GM18502 (cell line): ENCODE measurements around the gene ACSL3.

Experiments
- ATAC-seq: cut with Tn5 transposase; IDR thresholded peaks from one replicate; pipeline ENCODE4 v1.9.1; 2021; ENCODE audit warnings: mild to moderate bottlenecking; ENCODE audit not compliant: unreplicated experiment, poor library complexity

Gene ACSL3

GRCh38 chr2:222935688-222936298, 75.0 kb downstream of the ACSL3 start:
- no peak for ATAC-seq

GRCh38 chr2:222936705-222937104, 75.9 kb downstream of the ACSL3 start:
- no peak for ATAC-seq

GRCh38 chr2:222938327-222938726, 77.5 kb downstream of the ACSL3 start:
- no peak for ATAC-seq

GRCh38 chr2:222939208-222939856, 78.5 kb downstream of the ACSL3 start:
- ATAC-seq: peak; percentile 66

GRCh38 chr2:222939979-222940378, 79.1 kb downstream of the ACSL3 start:
- no peak for ATAC-seq

- ATAC-seq: no peak
Observed at GRCh38 chr2:222941510-222942032, 80.7 kb downstream of the ACSL3 start.

GRCh38 chr2:222942561-222942960, 81.7 kb downstream of the ACSL3 start:
- ATAC-seq: no peak

GRCh38 chr2:222942977-222943376, 82.1 kb downstream of the ACSL3 start:
- no peak for ATAC-seq

GRCh38 chr2:222943820-222944219, 83.0 kb downstream of the ACSL3 start:
- ATAC-seq: peak; percentile 79

- ATAC-seq: no peak
Observed at GRCh38 chr2:222944552-222944951, 83.7 kb downstream of the ACSL3 start.

GRCh38 chr2:222944971-222945740, 84.3 kb downstream of the ACSL3 start:
- ATAC-seq: no peak

- ATAC-seq: no peak
Observed at GRCh38 chr2:222945887-222946286, 85.1 kb downstream of the ACSL3 start.

GRCh38 chr2:222946700-222947287, 86.0 kb downstream of the ACSL3 start:
- no peak for ATAC-seq

GRCh38 chr2:222949073-222949472, 88.2 kb downstream of the ACSL3 start:
- no peak for ATAC-seq

- ATAC-seq: no peak
Observed at GRCh38 chr2:222949690-222950323, 89.0 kb downstream of the ACSL3 start.

- no peak for ATAC-seq
Observed at GRCh38 chr2:222950638-222951285, 89.9 kb downstream of the ACSL3 start.

- ATAC-seq: no peak
Observed at GRCh38 chr2:222952204-222952603, 91.4 kb downstream of the ACSL3 start.

GRCh38 chr2:222955008-222955407, 94.2 kb downstream of the ACSL3 start:
- no peak for ATAC-seq

GRCh38 chr2:222959358-222959757, 98.5 kb downstream of the ACSL3 start:
- no peak for ATAC-seq

GRCh38 chr2:222960126-222960525, 99.3 kb downstream of the ACSL3 start:
- peak; percentile 92 for ATAC-seq
